ENCODE measurements around the gene PFN4.
"Not testable (repeated sequence)": the region's sequence is repeated elsewhere in the genome, so short reads cannot be mapped to it uniquely, and the experiment has no call there.

Gene PFN4

GRCh38 chr2:24123195-24123921 lies at the start of gene PFN4, which contains the start of gene FAM228B:
Gene PFN4 (minus strand): TSS chr2:24123334. CDS start chr2:24122535, 799 bp downstream.
Gene FAM228B (plus strand): TSS chr2:24123469. CDS start chr2:24124362, 893 bp downstream.
- DNase-seq = peak; percentile 72

- no peak for DNase-seq
Measured at GRCh38 chr2:24169023-24169422, 45.9 kb upstream of the PFN4 start.

- no peak for DNase-seq
Measured at GRCh38 chr2:24164416-24164973, 41.4 kb upstream of the PFN4 start.

- no peak for DNase-seq
Measured at GRCh38 chr2:24163601-24164000, 40.5 kb upstream of the PFN4 start.

GRCh38 chr2:24163186-24163585 lies 40.1 kb upstream of the PFN4 start:
- no peak for DNase-seq

DNA sequence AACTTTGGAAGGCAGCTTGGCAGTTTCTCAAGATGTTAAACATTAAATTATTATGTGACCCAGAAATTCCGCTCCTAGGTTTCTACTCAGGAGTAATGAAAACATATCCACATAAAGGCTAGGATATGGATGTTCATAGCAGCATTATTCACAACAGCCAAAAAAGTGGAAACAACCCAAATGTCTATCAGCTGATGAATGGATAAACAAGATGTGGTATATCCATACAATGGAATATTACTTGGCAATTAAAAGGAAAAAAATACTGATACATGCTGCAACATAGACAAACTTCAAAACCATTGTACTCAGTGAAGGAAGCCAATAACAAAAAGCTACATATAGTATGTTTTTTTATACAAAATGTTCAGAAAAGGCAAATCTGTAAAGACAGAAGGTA lies 39.4 kb upstream of the PFN4 start:
- DNase-seq = no peak

- DNase-seq = no peak
Measured at GRCh38 chr2:24160761-24161160, 37.6 kb upstream of the PFN4 start.

DNA sequence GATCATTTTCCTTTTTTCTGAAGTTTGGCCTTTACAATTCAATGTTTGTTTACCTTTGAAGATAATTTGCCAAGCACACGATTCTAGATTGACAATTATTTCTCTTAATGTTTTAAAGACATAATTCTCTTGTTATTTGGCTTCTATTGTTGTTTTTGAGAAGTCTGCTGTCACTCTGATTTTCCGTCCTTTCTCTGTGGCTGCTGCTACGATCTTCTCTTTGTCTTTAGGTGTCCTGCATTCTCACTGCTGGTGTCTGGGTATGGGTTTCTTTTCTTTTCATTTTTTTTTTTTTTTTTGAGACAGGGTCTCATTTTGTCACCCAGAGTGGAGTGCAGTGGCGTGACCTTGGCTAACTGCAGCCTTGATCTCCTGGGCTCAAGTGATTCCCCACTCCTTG lies 36.6 kb upstream of the PFN4 start:
- DNase-seq = no peak

- DNase-seq = no peak
Measured at GRCh38 chr2:24158131-24158530, 35.0 kb upstream of the PFN4 start.

DNA sequence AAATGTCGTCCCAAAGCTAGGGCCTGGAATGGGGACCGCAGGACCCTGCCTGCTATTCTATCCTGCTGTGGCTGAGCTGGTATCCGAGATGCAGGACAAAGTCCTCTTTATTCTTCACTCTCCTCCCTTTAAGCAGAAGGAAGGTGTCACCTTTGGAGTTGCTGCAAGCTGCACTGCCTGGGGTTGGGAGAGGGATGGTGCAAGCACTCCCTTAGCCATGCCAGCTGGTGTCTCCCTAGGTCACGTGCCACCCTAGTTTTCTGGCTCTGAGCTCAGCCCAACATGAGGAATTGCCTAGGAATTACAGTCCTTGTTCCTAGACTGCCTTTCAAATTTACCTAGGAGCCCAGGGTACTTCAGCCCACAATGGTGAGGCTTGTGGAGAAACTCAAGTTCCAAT lies 30.3 kb upstream of the PFN4 start:
- DNase-seq = no peak

GRCh38 chr2:24152413-24153197 lies 29.5 kb upstream of the PFN4 start:
- DNase-seq = no peak

DNA sequence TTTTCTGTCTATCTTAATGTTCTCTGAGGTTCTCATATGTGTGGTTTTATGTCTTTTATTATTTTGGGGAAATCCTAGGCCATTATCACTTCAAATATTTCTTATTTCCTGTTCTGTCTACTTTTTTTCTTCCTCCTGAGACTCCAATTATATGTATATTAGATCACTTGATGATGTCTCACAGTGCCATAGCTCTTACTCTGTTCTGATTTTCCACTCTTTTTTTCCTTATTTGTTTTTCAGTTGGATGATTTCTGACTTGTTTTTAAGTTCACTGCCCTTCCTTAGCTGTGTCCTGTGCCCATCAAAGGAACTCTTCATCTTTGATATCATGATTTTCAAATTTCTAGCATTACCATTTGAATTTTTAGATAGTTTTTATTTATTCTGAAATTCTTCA lies 24.2 kb upstream of the PFN4 start:
- DNase-seq = no peak

DNA sequence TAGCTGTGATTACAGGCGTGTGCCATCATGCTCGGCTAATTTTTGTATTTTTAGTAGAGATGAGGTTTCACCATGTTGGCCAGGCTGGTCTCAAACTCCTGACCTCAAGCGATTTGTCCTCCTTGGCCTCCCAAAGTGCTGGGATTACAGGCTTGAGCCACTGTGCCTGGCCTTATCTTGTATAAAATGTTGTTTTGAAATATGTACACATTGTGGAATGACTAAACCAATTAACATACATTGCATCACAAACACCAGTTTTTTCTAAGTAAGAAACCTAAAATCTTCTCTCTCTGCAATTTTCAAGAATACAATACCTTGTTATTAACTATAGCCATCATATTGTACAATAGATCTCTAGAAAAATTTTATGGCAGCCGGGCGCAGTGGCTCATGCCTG lies 17.2 kb upstream of the PFN4 start:
- DNase-seq = not testable (repeated sequence)

- DNase-seq = no peak
Measured at GRCh38 chr2:24132543-24132942, 9.4 kb upstream of the PFN4 start.

GRCh38 chr2:24125956-24126355 lies 2.8 kb upstream of the PFN4 start:
- DNase-seq = no peak

DNA sequence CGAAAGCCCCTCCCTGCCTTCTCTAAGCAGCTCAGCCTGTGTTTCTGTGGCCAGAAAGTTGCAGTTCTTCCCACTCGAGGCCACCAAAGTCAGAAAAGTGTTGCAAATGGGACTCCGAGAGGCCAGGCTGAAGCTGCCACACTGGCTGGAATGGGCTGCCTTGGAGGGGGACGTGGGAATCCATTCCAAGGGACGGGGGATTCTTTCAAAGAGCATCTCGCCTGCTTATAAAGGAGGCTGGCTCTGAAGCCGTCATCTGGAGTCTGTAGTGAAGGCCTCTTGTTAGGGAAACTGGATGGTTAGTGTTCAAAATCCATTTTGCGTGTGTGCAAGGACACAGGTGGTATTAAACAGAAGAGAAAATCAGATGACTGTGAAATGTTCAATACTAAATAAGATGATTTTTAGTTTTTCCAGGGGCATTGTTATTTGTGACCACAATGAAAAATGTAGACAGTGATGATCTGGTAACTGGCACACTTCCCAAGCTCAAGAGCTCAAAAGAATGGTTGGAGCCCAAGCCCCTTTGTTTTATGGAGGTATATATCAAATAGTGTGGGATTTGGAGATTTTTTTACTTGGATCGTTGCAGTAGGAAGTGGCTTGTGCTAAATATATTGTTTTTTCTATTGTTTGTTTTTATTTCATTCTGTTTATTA lies 917 bp upstream of the PFN4 start:
- DNase-seq = peak; percentile 63

GRCh38 chr2:24122366-24123194 lies 554 bp downstream of the PFN4 start:
- DNase-seq = peak; percentile 55

DNA sequence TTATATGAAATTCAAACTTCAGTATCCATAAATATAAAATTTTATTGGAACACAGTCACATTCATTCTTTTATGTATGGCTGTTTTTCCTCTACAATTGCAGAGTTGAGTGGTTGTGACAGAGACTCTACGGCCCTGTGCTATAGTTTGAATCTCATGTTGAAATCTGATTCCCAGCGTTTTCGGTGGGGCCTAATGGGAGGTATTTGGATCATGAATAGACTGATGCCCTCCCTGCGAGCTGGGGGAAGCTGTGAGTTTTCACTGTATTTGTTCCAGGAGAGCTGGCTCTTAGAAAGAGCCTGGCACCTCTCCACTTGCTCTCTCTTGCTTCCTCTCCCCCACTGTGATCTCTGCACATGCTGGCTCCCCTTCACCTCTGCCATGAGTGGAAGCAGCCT lies 1.7 kb downstream of the PFN4 start:
- no peak for DNase-seq

GRCh38 chr2:24121066-24121465 lies 2.1 kb downstream of the PFN4 start:
- DNase-seq = no peak

DNA sequence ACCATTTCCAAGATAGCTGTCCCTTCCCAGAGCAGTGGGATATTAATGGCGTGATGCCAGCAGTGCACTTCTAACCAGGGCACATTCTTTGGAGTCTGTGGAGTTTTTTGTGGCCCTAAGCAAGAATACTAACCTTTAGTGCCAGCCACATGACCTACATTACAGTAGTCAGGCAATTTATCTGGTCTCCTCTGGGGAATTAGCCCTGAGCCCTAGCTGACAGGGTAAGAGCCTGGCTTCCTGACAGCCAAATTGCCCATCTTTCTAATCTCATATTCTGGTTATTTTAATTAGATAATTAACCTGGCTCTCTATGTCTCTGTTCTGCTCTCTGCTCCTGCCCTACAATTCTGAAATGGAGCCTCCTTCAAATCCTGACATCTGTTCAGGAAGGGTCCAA lies 5.2 kb downstream of the PFN4 start:
- DNase-seq = no peak

- no peak for DNase-seq
Measured at GRCh38 chr2:24115057-24115456, 8.1 kb downstream of the PFN4 start.

- no peak for DNase-seq
Measured at GRCh38 chr2:24111407-24111901, 11.7 kb downstream of the PFN4 start.

All from KG1 (cell line).